ENCODE results near the gene HLA-DQB1.
A peak's percentile ranks its signal among the peaks of the same experiment; 100 is the strongest.

Gene HLA-DQB1

DNA sequence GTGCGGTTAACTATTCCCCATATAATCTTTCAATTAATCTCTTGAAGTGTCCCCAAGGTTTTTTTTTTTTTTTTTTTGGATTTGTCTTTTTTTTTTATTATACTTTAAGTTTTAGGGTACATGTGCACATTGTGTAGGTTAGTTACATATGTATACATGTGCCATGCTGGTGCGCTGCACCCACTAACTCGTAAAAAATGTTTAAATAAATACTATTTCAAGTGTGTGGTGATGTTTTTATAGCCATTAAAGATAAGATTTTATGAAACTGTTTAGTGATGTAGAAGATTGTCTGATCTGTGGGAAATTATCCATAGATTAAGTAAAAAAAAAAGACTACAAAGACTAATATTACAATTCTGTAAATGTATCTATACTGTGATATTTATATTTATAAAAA lies 41.9 kb downstream of the HLA-DQB1 start:
- no peak overlapping the region for H3K4me2 ChIP-seq (ENCODE audit: low read depth, low read length)
- H3K36me3 ChIP-seq (replicated peaks; ENCODE audit: insufficient read depth, low read length), result no peaks in the 10 kb centered on the region
- no peak overlapping the region for H3K27ac ChIP-seq (ENCODE audit: low read length)
- H3K79me2 ChIP-seq (ENCODE audit: low read length), result no peaks in the 10 kb centered on the region
- no peak overlapping the region for H3K4me3 ChIP-seq (ENCODE audit: low read length)
- no peaks in the 10 kb centered on the region for H3K27me3 ChIP-seq (replicated peaks; ENCODE audit: insufficient read depth, low read length)
- H3K9me3 ChIP-seq (replicated peaks; ENCODE audit: insufficient read depth, low read length), result no peaks in the 10 kb centered on the region
- H3K9me2 ChIP-seq (replicated peaks; ENCODE audit: insufficient read depth, low read length), result no peaks in the 10 kb centered on the region
- H4K20me1 ChIP-seq (ENCODE audit: insufficient read depth, low read length), result no peaks in the 10 kb centered on the region
- peaks cover 17% of the 10 kb centered on the region for H3F3A ChIP-seq (ENCODE audit: insufficient read depth, low read length)
- no peak for TF ChIP-seq CTCF (IDR thresholded peaks at IDR 0.05; ENCODE audit: low read length)
- no peak for TF ChIP-seq EZH2phosphoT487 (IDR thresholded peaks at IDR 0.05; ENCODE audit: low read length)
- TF ChIP-seq EZH2 (optimal IDR thresholded peaks at IDR 0.05; ENCODE audit: low read depth, low read length), result no peak
- no peak overlapping the region for H3K9ac ChIP-seq (ENCODE audit: low read length)
- DNase-seq, result no peak
- peaks cover 23% of the 10 kb centered on the region for H3K4me1 ChIP-seq (ENCODE audit: low read length)
- H2AFZ ChIP-seq (ENCODE audit: low read length), result no peak overlapping the region

GRCh38 chr6:32623693-32624092 lies 42.8 kb downstream of the HLA-DQB1 start:
- H2AFZ ChIP-seq (ENCODE audit: low read length), result no peak overlapping the region
- H3K4me3 ChIP-seq (ENCODE audit: low read length), result no peak overlapping the region
- peaks cover 17% of the 10 kb centered on the region for H3F3A ChIP-seq (ENCODE audit: insufficient read depth, low read length)
- H4K20me1 ChIP-seq (ENCODE audit: insufficient read depth, low read length), result no peaks in the 10 kb centered on the region
- no peak for DNase-seq
- no peak overlapping the region for H3K9ac ChIP-seq (ENCODE audit: low read length)
- H3K36me3 ChIP-seq (replicated peaks; ENCODE audit: insufficient read depth, low read length), result no peaks in the 10 kb centered on the region
- peaks cover 23% of the 10 kb centered on the region for H3K4me1 ChIP-seq (ENCODE audit: low read length)
- H3K79me2 ChIP-seq (ENCODE audit: low read length), result no peaks in the 10 kb centered on the region
- TF ChIP-seq EZH2 (optimal IDR thresholded peaks at IDR 0.05; ENCODE audit: low read depth, low read length), result no peak
- no peak for TF ChIP-seq CTCF (IDR thresholded peaks at IDR 0.05; ENCODE audit: low read length)
- TF ChIP-seq EZH2phosphoT487 (IDR thresholded peaks at IDR 0.05; ENCODE audit: low read length), result no peak
- no peaks in the 10 kb centered on the region for H3K27me3 ChIP-seq (replicated peaks; ENCODE audit: insufficient read depth, low read length)
- H3K9me3 ChIP-seq (replicated peaks; ENCODE audit: insufficient read depth, low read length), result no peaks in the 10 kb centered on the region
- no peaks in the 10 kb centered on the region for H3K9me2 ChIP-seq (replicated peaks; ENCODE audit: insufficient read depth, low read length)
- H3K27ac ChIP-seq (ENCODE audit: low read length), result peak overlapping the region; percentile 76; the same call in 1 of the 2 replicates
- peak overlapping the region; percentile 13 for H3K4me2 ChIP-seq (ENCODE audit: low read depth, low read length)

GRCh38 chr6:32622545-32623401 lies 43.7 kb downstream of the HLA-DQB1 start:
- no peaks in the 10 kb centered on the region for H3K9me2 ChIP-seq (replicated peaks; ENCODE audit: insufficient read depth, low read length)
- H3K9ac ChIP-seq (ENCODE audit: low read length), result peak overlapping the region; percentile 13; the same call in 1 of the 2 replicates
- no peak overlapping the region for H3K4me3 ChIP-seq (ENCODE audit: low read length)
- H3K36me3 ChIP-seq (replicated peaks; ENCODE audit: insufficient read depth, low read length), result no peaks in the 10 kb centered on the region
- H3K79me2 ChIP-seq (ENCODE audit: low read length), result no peaks in the 10 kb centered on the region
- H3F3A ChIP-seq (ENCODE audit: insufficient read depth, low read length), result peaks cover 17% of the 10 kb centered on the region
- TF ChIP-seq CTCF (IDR thresholded peaks at IDR 0.05; ENCODE audit: low read length) (peak; percentile 23), EZH2 (optimal IDR thresholded peaks at IDR 0.05; ENCODE audit: low read depth, low read length) (no peak), EZH2phosphoT487 (IDR thresholded peaks at IDR 0.05; ENCODE audit: low read length) (no peak)
- no peaks in the 10 kb centered on the region for H3K9me3 ChIP-seq (replicated peaks; ENCODE audit: insufficient read depth, low read length)
- H3K27ac ChIP-seq (ENCODE audit: low read length), result peak overlapping the region; percentile 76
- peak; percentile 86 for DNase-seq
- peak overlapping the region; percentile 13; the same call in 1 of the 2 replicates for H3K4me2 ChIP-seq (ENCODE audit: low read depth, low read length)
- no peaks in the 10 kb centered on the region for H3K27me3 ChIP-seq (replicated peaks; ENCODE audit: insufficient read depth, low read length)
- peaks cover 23% of the 10 kb centered on the region for H3K4me1 ChIP-seq (ENCODE audit: low read length)
- no peaks in the 10 kb centered on the region for H4K20me1 ChIP-seq (ENCODE audit: insufficient read depth, low read length)
- no peak overlapping the region for H2AFZ ChIP-seq (ENCODE audit: low read length)

Measured in MM.1S (cell line).